ENCODE measurements around the gene DPP7.

- TF ChIP-seq CTCF (conservative IDR thresholded peaks at IDR 0.05; ENCODE audit: low read depth, low read length): no peak
- TF ChIP-seq MAZ (IDR thresholded peaks at IDR 0.05; ENCODE audit: borderline replicate concordance, low read depth, low read length): no peak
- no peak for TF ChIP-seq POLR2A (IDR thresholded peaks at IDR 0.05; ENCODE audit: low read depth, low read length)
- TF ChIP-seq MXI1 (IDR thresholded peaks at IDR 0.05; ENCODE audit: borderline replicate concordance, low read depth, low read length): no peak
- TF ChIP-seq RCOR1 (IDR thresholded peaks at IDR 0.05; ENCODE audit: insufficient replicate concordance, low read length): no peak
- TF ChIP-seq MAFK (IDR thresholded peaks at IDR 0.05; ENCODE audit: low read depth, low read length): no peak
- no peak for TF ChIP-seq RFX5 (IDR thresholded peaks at IDR 0.05; ENCODE audit: low read depth, low read length)
- no peak for TF ChIP-seq SMC3 (IDR thresholded peaks at IDR 0.05; ENCODE audit: low read depth, low read length)
- no peak for TF ChIP-seq RAD21 (IDR thresholded peaks at IDR 0.05; ENCODE audit: low read length)
- TF ChIP-seq BHLHE40 (IDR thresholded peaks at IDR 0.05; ENCODE audit: low read depth, low read length): no peak
- no peak for TF ChIP-seq ELK1 (IDR thresholded peaks at IDR 0.05; ENCODE audit: borderline replicate concordance, low read depth, low read length)
- no peak for TF ChIP-seq CEBPB (IDR thresholded peaks at IDR 0.05; ENCODE audit: low read depth, low read length)
Measured at GRCh38 chr9:137128158-137128861, 13.8 kb upstream of the DPP7 start.

Data from IMR-90 (cell line).